ENCODE data around the gene SVIP.

The SVIP gene

GRCh38 chr11:22869325-22869724 is 39.7 kb upstream of the SVIP start:
- H3K27me3 ChIP-seq (ENCODE audit: control insufficient read depth, insufficient read depth, low read length) = no peaks in the 10 kb centered on the region
- H3K9ac ChIP-seq = no peak overlapping the region
- no peak for TF ChIP-seq CTCF (IDR thresholded peaks at IDR 0.05)
- no peaks in the 10 kb centered on the region for H3K9me3 ChIP-seq (ENCODE audit: control insufficient read depth, low read length)
- no peak overlapping the region for H3K27ac ChIP-seq
- no peak overlapping the region for H3K4me2 ChIP-seq (ENCODE audit: low read length)
- no peak overlapping the region for H2AFZ ChIP-seq
- no peak overlapping the region for H3K4me3 ChIP-seq (ENCODE audit: low read depth, low read length)
- H3K4me1 ChIP-seq = no peaks in the 10 kb centered on the region
- H3K79me2 ChIP-seq = no peaks in the 10 kb centered on the region
- no peaks in the 10 kb centered on the region for H3K36me3 ChIP-seq (ENCODE audit: control insufficient read depth, insufficient read depth, low read length)

- Histone ChIP-seq H3K27me3 (ENCODE audit: control insufficient read depth, insufficient read depth, low read length) (no peaks in the 10 kb centered on the region), H3K4me3 (ENCODE audit: low read depth, low read length) (no peak within 1 kb of the TSS), H2AFZ (no peak within 1 kb of the TSS), H3K9me3 (ENCODE audit: control insufficient read depth, low read length) (no peaks in the 10 kb centered on the region), H3K4me2 (ENCODE audit: low read length) (no peak within 1 kb of the TSS), H3K79me2 (no peaks in the 10 kb centered on the region), H3K4me1 (no peaks in the 10 kb centered on the region), H3K9ac (no peak within 1 kb of the TSS), H3K27ac (no peak within 1 kb of the TSS), H3K36me3 (ENCODE audit: control insufficient read depth, insufficient read depth, low read length) (no peaks in the 10 kb centered on the region)
- TF ChIP-seq CTCF (IDR thresholded peaks at IDR 0.05) = no peak
These were observed 30.6 kb upstream of the SVIP start, which contains the start of gene CCDC179 for GRCh38 chr11:22860241-22860640. Gene CCDC179, minus strand, starts transcription at chr11:22860474. Its CDS starts 53 bp downstream, at chr11:22860421.

GRCh38 chr11:22859756-22860155 is 30.2 kb upstream of the SVIP start:
- no peak overlapping the region for H3K4me2 ChIP-seq (ENCODE audit: low read length)
- H3K9me3 ChIP-seq (ENCODE audit: control insufficient read depth, low read length) = no peaks in the 10 kb centered on the region
- no peaks in the 10 kb centered on the region for H3K36me3 ChIP-seq (ENCODE audit: control insufficient read depth, insufficient read depth, low read length)
- H3K27ac ChIP-seq = no peak overlapping the region
- H3K9ac ChIP-seq = no peak overlapping the region
- no peaks in the 10 kb centered on the region for H3K79me2 ChIP-seq
- no peak overlapping the region for H2AFZ ChIP-seq
- no peak for TF ChIP-seq CTCF (IDR thresholded peaks at IDR 0.05)
- H3K4me3 ChIP-seq (ENCODE audit: low read depth, low read length) = no peak overlapping the region
- H3K4me1 ChIP-seq = no peaks in the 10 kb centered on the region
- H3K27me3 ChIP-seq (ENCODE audit: control insufficient read depth, insufficient read depth, low read length) = no peaks in the 10 kb centered on the region

GRCh38 chr11:22851477-22851876 is 21.9 kb upstream of the SVIP start:
- TF ChIP-seq CTCF (IDR thresholded peaks at IDR 0.05) = no peak
- no peaks in the 10 kb centered on the region for H3K27me3 ChIP-seq (ENCODE audit: control insufficient read depth, insufficient read depth, low read length)
- H3K4me2 ChIP-seq (ENCODE audit: low read length) = no peak overlapping the region
- H3K36me3 ChIP-seq (ENCODE audit: control insufficient read depth, insufficient read depth, low read length) = no peaks in the 10 kb centered on the region
- no peaks in the 10 kb centered on the region for H3K9me3 ChIP-seq (ENCODE audit: control insufficient read depth, low read length)
- H3K4me1 ChIP-seq = no peaks in the 10 kb centered on the region
- no peak overlapping the region for H3K4me3 ChIP-seq (ENCODE audit: low read depth, low read length)
- H3K27ac ChIP-seq = no peak overlapping the region
- no peak overlapping the region for H3K9ac ChIP-seq
- H3K79me2 ChIP-seq = no peaks in the 10 kb centered on the region
- no peak overlapping the region for H2AFZ ChIP-seq

GRCh38 chr11:22846726-22847125 is 17.1 kb upstream of the SVIP start:
- TF ChIP-seq CTCF (IDR thresholded peaks at IDR 0.05) = no peak
- Histone ChIP-seq H3K4me2 (ENCODE audit: low read length) (no peak overlapping the region), H2AFZ (no peak overlapping the region), H3K27me3 (ENCODE audit: control insufficient read depth, insufficient read depth, low read length) (no peaks in the 10 kb centered on the region), H3K9me3 (ENCODE audit: control insufficient read depth, low read length) (no peaks in the 10 kb centered on the region), H3K27ac (no peak overlapping the region), H3K9ac (no peak overlapping the region), H3K4me3 (ENCODE audit: low read depth, low read length) (no peak overlapping the region), H3K4me1 (no peaks in the 10 kb centered on the region), H3K79me2 (no peaks in the 10 kb centered on the region), H3K36me3 (ENCODE audit: control insufficient read depth, insufficient read depth, low read length) (no peaks in the 10 kb centered on the region)

All from parathyroid adenoma (tissue), 2 donors.